HepG2 (cell line): ENCODE measurements around the gene CDK10. TPM values are rescaled to one million over a fixed set of nuclear protein-coding genes. Genes with fewer than 3 reads are reported as not detected.

Source experiments
- AHDC1 ChIP-seq: sonication (generic); formaldehyde crosslinking; IDR thresholded peaks from 2 replicates; pipeline ENCODE4 v1.5.1; 2020; ENCODE audit warnings: mild to moderate bottlenecking, missing genetic modification reagents, borderline replicate concordance
- AKAP8 ChIP-seq: sonication (generic); formaldehyde crosslinking; IDR thresholded peaks from 2 replicates; pipeline ENCODE4 v1.5.1; 2020; ENCODE audit warnings: mild to moderate bottlenecking, missing genetic modification reagents
- ARNT2 ChIP-seq: sonication (generic); formaldehyde crosslinking; IDR thresholded peaks from 2 replicates; pipeline ENCODE4 v1.8.0; 2022; ENCODE audit warnings: mild to moderate bottlenecking, low read depth, missing genetic modification reagents, moderate library complexity
- ASH2L ChIP-seq: fragments of 300-600, 200-600 bp; sonication (generic); IDR thresholded peaks from 2 replicates; pipeline ENCODE4 v1.7.0; 2017; ENCODE audit warnings: low read depth, mild to moderate bottlenecking, moderate library complexity, mixed read lengths, low read length; ENCODE audit not compliant: insufficient read length
- BRF2 ChIP-seq: sonication (generic); formaldehyde crosslinking; IDR thresholded peaks from 2 replicates; pipeline ENCODE4 v1.8.1; 2022; ENCODE audit warnings: mild to moderate bottlenecking, missing genetic modification reagents
- ELF3 ChIP-seq: IDR thresholded peaks from 2 replicates; pipeline ENCODE4 v1.6.1; 2016; ENCODE audit warnings: missing genetic modification reagents, missing compliant biosample characterization
- FOSL1 ChIP-seq: sonication (generic); formaldehyde crosslinking; IDR thresholded peaks from 2 replicates; pipeline ENCODE4 v1.9.0; 2021; ENCODE audit warnings: missing genetic modification reagents, borderline replicate concordance
- FOXC1 ChIP-seq: sonication (generic); formaldehyde crosslinking; IDR thresholded peaks from 2 replicates; pipeline ENCODE4 v1.8.0; 2022; ENCODE audit warnings: mild to moderate bottlenecking, missing genetic modification reagents, borderline replicate concordance
- MEIS2 ChIP-seq: sonication (generic); formaldehyde crosslinking; IDR thresholded peaks from 2 replicates; pipeline ENCODE4 v1.9.0; 2021; ENCODE audit warnings: mild to moderate bottlenecking, missing genetic modification reagents
- SMAD1 ChIP-seq: sonication (generic); formaldehyde crosslinking; IDR thresholded peaks from 2 replicates; pipeline ENCODE4 v1.4.0; 2020; ENCODE audit warnings: missing genetic modification reagents, low read depth, mild to moderate bottlenecking, borderline replicate concordance
- TEAD3 ChIP-seq: optimal IDR thresholded peaks from 2 replicates; pipeline ENCODE3; 2016; ENCODE audit warnings: borderline replicate concordance
- ZBTB34 ChIP-seq: sonication (generic); formaldehyde crosslinking; IDR thresholded peaks from 2 replicates; pipeline ENCODE4 v1.8.0; 2022; ENCODE audit warnings: mild to moderate bottlenecking, missing genetic modification reagents
- ZMAT3 ChIP-seq: sonication (generic); formaldehyde crosslinking; conservative IDR thresholded peaks from 2 replicates; pipeline ENCODE4 v1.7.0; 2021; ENCODE audit warnings: missing genetic modification reagents
- ZNF460 ChIP-seq: sonication (generic); formaldehyde crosslinking; IDR thresholded peaks from 2 replicates; pipeline ENCODE4 v1.5.1; 2020; ENCODE audit warnings: missing genetic modification reagents, mild to moderate bottlenecking, borderline replicate concordance
- ZNF496 ChIP-seq: sonication (generic); formaldehyde crosslinking; IDR thresholded peaks from 2 replicates; pipeline ENCODE4 v1.8.1; 2023; ENCODE audit warnings: mild to moderate bottlenecking, moderate library complexity, missing genetic modification reagents; ENCODE audit not compliant: insufficient replicate concordance
- ZNF792 ChIP-seq: IDR thresholded peaks from 2 replicates; pipeline ENCODE4 v1.6.1; 2016
- polyA plus RNA-seq, 8 experiments: library from polyadenylated mRNA; depleted of rRNA in 3 of 8; stranded (reverse) in 7 of 8; unstranded in 1 of 8; fragments of >200 nt; fragmentation: Illumina TruSeq in 4 of 8; extraction: Trizol in 4 of 8; gene quantifications; 2 replicates each; pipeline versions ENCODE4 v1.2.1 to v1.2.3, GENCODE V29; 2011 to 2016; ENCODE audit warnings: low read depth in 4 of 8, missing spikeins in 1 of 8, mixed read lengths in 1 of 8; ENCODE audit not compliant: insufficient read depth in 1 of 8
- total RNA-seq, 5 experiments: library from RNA; depleted of rRNA; stranded (reverse); fragments of >200 nt; fragmentation: Illumina TruSeq; extraction: Trizol; gene quantifications; 2 replicates each; pipeline ENCODE4 v1.2.3, GENCODE V29; 2016; ENCODE audit warnings: low read depth in 1 of 5
- TF ChIP-seq, protein P1 (sequence below): IDR thresholded peaks from 2 replicates; pipeline ENCODE4 v1.6.1; 2016; ENCODE audit warnings: low read depth
- TF ChIP-seq, protein P2 (sequence below): sonication (generic); formaldehyde crosslinking; IDR thresholded peaks from 2 replicates; pipeline ENCODE4 v1.4.0; 2020; ENCODE audit warnings: mild to moderate bottlenecking, missing genetic modification reagents

Gene CDK10
- total and polyA plus RNA-seq, 2 of the 13 experiments (the other 11 are each of a cell fraction or from before 2014, with no cell fraction given), result 2.5 to 3.9 TPM

GRCh38 chr16:89687092-89687940, 827 bp downstream of the CDK10 start (continued):
- TF ChIP-seq AHDC1 (peak; percentile 93), ASH2L (peak; percentile 94), MEIS2 (peak; percentile 98), ZBTB34 (peak; percentile 96), ZNF496 (no peak), ZNF460 (CRISPR knock-in tag) (peak; percentile 81; the same call in 1 of the 2 replicates), BRF2 (CRISPR knock-in tag) (peak; percentile 97), TEAD3 (CRISPR knock-in tag) (peak; percentile 96), ELF3 (CRISPR knock-in tag) (peak; percentile 88), ZMAT3 (peak; percentile 99), FOSL1 (peak; percentile 56; the same call in 1 of the 2 replicates), ZNF792 (CRISPR knock-in tag) (peak; percentile 98), SMAD1 (peak; percentile 79; the same call in 1 of the 2 replicates), FOXC1 (CRISPR knock-in tag) (peak; percentile 97; the same call in 1 of the 2 replicates), ARNT2 (peak; percentile 93), AKAP8 (CRISPR knock-in tag) (peak; percentile 98)
- TF ChIP-seq, protein P1, sequence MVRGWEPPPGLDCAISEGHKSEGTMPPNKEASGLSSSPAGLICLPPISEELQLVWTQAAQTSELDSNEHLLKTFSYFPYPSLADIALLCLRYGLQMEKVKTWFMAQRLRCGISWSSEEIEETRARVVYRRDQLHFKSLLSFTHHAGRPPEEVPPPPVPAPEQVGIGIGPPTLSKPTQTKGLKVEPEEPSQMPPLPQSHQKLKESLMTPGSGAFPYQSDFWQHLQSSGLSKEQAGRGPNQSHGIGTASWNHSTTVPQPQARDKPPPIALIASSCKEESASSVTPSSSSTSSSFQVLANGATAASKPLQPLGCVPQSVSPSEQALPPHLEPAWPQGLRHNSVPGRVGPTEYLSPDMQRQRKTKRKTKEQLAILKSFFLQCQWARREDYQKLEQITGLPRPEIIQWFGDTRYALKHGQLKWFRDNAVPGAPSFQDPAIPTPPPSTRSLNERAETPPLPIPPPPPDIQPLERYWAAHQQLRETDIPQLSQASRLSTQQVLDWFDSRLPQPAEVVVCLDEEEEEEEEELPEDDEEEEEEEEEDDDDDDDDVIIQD, result peak; percentile 93
- TF ChIP-seq, protein P2, sequence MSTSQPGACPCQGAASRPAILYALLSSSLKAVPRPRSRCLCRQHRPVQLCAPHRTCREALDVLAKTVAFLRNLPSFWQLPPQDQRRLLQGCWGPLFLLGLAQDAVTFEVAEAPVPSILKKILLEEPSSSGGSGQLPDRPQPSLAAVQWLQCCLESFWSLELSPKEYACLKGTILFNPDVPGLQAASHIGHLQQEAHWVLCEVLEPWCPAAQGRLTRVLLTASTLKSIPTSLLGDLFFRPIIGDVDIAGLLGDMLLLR (CRISPR knock-in tag), result peak; percentile 99
